NCI-H2081 treated with DMSO at 0.1 percent for 48 hours (cell line): ENCODE measurements around the gene MBIP.

Experiments
- DNase-seq: peaks from one replicate; lab custom pipeline; 2025; lab: John Stamatoyannopoulos, UW

The MBIP gene

DNA sequence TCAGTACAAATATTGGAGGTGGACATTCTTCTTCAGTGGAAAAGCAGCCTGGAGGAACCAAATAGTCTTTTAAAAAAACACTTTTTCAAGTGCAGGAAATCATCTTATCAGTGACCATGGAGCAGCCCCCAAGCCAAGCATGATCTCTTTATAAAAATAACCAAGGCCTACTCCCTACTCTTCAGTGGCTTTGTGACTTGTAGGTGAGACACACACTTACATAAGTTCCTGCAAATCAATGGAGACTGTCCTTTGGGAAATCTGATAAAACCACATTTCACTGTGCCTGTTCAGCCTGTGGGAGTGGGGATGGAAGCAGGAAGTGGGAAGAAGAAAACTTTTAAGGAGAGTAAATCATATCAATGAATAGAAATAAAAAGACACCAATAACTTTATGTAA is 56.3 kb downstream of the MBIP start:
- no peak for DNase-seq

- DNase-seq = no peak
These were observed 59.3 kb downstream of the MBIP start for GRCh38 chr14:36260970-36261640.

DNA sequence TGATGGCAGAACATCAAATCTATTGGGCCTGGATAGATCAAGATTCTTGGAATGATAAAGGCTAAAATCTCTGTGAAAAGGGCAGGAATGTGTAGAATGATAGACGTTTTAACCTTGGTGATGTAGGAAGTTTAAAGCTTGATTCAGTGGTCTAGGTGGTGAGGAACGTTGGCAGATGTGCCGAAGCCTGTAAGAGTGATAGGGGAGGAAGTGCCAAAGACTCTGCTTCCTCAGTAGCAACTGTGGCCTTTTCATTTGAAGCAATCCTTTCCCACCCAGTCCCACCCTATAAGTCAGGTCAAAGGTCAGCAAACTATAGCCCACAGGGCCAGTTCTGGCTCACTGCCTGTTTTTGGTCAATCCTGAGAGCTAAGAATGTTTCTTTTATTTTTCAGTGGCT is 62.2 kb downstream of the MBIP start:
- DNase-seq = no peak

- DNase-seq = no peak
These were observed 64.2 kb downstream of the MBIP start for GRCh38 chr14:36256126-36256801.

DNA sequence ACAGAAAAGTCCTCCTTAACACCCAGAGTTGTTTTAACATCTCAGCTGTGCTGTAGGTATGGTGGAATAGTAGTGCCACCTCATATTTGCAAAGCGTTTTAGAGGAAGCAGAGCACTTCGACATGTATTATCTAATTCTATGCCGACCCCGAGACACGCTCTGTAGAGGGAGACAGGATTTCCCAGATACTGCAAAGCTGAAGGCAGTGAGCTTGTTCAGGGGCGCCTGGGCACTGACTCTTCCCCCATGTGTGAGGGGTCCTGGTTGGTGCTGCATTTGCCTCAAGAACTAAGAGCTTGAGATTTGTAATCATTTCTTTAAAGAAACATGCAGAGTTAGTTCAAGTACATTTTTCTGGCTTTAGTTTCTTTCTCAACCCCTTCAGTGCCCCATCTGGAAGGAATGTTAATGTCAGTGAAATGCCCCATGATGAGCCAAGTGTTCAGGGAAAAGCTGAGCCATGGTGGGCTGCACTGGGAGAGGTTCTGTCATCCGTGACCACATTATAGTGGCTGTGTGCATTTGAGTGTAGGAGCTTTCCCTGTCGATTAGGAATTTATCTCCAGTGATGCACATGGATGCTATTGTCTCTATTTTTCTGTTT is 66.3 kb downstream of the MBIP start:
- no peak for DNase-seq
